ENCODE measurements around the gene FAM89B.

FAM89B gene

GRCh38 chr11:65575568-65576231, 3.4 kb downstream of the FAM89B start, which contains the start of gene EHBP1L1:
Gene EHBP1L1, plus strand, starts transcription at chr11:65576053. Its CDS starts 250 bp downstream, at chr11:65576303.
- DNase-seq = peak; percentile 68

GRCh38 chr11:65576232-65576866, 4.0 kb downstream of the FAM89B start:
- DNase-seq = no peak

- no peak for DNase-seq
Observed at GRCh38 chr11:65576867-65577755, 4.8 kb downstream of the FAM89B start.

- DNase-seq = no peak
Observed at GRCh38 chr11:65577756-65578109, 5.4 kb downstream of the FAM89B start.

GRCh38 chr11:65578134-65578533, 5.8 kb downstream of the FAM89B start:
- DNase-seq = no peak

- DNase-seq = no peak
Observed at GRCh38 chr11:65578667-65579066, 6.3 kb downstream of the FAM89B start.

GRCh38 chr11:65579291-65579690, 7.0 kb downstream of the FAM89B start:
- DNase-seq = no peak

GRCh38 chr11:65580031-65580692, 7.8 kb downstream of the FAM89B start:
- DNase-seq = no peak

- DNase-seq = no peak
Observed at GRCh38 chr11:65580756-65581155, 8.4 kb downstream of the FAM89B start.

GRCh38 chr11:65581928-65582327, 9.6 kb downstream of the FAM89B start:
- no peak for DNase-seq

GRCh38 chr11:65583589-65583988, 11.3 kb downstream of the FAM89B start:
- DNase-seq = no peak

- no peak for DNase-seq
Observed at GRCh38 chr11:65584106-65584505, 11.8 kb downstream of the FAM89B start.

GRCh38 chr11:65584723-65585171, 12.4 kb downstream of the FAM89B start:
- DNase-seq = no peak

GRCh38 chr11:65585396-65586246, 13.3 kb downstream of the FAM89B start:
- DNase-seq = no peak

GRCh38 chr11:65586247-65586630, 13.9 kb downstream of the FAM89B start:
- no peak for DNase-seq

- DNase-seq = no peak
Observed at GRCh38 chr11:65586676-65587075, 14.3 kb downstream of the FAM89B start.

- peak; percentile 67 for DNase-seq
Observed at GRCh38 chr11:65588199-65589054, 16.1 kb downstream of the FAM89B start.

GRCh38 chr11:65589444-65590239, 17.3 kb downstream of the FAM89B start:
- DNase-seq = no peak

- no peak for DNase-seq
Observed at GRCh38 chr11:65590240-65590738, 18.0 kb downstream of the FAM89B start.

All from activated T-cell treated with anti-CD3 and anti-CD28 coated beads for 4 hours (primary cell).